ENCODE measurements around the gene SEMA7A.

DNA sequence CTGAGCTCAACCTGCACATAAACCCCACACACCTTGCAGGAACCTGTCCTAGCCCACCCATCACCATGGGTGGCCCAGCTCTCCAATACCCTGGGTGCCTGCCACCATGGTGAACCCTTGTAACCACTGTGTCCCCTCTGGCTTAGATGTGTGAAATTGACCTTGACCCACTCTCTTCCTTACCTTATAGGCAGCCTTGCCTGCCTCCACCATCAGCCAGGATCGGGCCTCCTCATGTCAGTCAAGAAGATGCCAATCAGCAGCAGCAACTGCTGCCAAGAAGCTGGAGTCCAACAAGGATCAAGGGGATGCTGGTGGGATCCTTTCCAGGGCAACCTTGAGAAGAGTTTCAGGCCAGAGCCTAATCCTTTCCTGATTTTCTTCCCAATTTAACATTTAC is 57.5 kb downstream of the SEMA7A start:
- TF ChIP-seq, protein P1, sequence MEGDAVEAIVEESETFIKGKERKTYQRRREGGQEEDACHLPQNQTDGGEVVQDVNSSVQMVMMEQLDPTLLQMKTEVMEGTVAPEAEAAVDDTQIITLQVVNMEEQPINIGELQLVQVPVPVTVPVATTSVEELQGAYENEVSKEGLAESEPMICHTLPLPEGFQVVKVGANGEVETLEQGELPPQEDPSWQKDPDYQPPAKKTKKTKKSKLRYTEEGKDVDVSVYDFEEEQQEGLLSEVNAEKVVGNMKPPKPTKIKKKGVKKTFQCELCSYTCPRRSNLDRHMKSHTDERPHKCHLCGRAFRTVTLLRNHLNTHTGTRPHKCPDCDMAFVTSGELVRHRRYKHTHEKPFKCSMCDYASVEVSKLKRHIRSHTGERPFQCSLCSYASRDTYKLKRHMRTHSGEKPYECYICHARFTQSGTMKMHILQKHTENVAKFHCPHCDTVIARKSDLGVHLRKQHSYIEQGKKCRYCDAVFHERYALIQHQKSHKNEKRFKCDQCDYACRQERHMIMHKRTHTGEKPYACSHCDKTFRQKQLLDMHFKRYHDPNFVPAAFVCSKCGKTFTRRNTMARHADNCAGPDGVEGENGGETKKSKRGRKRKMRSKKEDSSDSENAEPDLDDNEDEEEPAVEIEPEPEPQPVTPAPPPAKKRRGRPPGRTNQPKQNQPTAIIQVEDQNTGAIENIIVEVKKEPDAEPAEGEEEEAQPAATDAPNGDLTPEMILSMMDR (IDR thresholded peaks at IDR 0.05; ENCODE audit: low read length): no peak
- TF ChIP-seq EZH2 (optimal IDR thresholded peaks at IDR 0.05; ENCODE audit: low read depth, low read length): no peak
- no peak for TF ChIP-seq EZH2phosphoT487 (IDR thresholded peaks at IDR 0.05; ENCODE audit: low read length)
